ENCODE results near the gene ANK3. TPM values are rescaled to one million over a fixed set of nuclear protein-coding genes. Genes with fewer than 3 reads are reported as not detected.

Gene ANK3
- polyA plus RNA-seq, 1 donor (not counting 4 experiments of a cell fraction or from before 2014, with no cell fraction given): 8.3 TPM

DNA sequence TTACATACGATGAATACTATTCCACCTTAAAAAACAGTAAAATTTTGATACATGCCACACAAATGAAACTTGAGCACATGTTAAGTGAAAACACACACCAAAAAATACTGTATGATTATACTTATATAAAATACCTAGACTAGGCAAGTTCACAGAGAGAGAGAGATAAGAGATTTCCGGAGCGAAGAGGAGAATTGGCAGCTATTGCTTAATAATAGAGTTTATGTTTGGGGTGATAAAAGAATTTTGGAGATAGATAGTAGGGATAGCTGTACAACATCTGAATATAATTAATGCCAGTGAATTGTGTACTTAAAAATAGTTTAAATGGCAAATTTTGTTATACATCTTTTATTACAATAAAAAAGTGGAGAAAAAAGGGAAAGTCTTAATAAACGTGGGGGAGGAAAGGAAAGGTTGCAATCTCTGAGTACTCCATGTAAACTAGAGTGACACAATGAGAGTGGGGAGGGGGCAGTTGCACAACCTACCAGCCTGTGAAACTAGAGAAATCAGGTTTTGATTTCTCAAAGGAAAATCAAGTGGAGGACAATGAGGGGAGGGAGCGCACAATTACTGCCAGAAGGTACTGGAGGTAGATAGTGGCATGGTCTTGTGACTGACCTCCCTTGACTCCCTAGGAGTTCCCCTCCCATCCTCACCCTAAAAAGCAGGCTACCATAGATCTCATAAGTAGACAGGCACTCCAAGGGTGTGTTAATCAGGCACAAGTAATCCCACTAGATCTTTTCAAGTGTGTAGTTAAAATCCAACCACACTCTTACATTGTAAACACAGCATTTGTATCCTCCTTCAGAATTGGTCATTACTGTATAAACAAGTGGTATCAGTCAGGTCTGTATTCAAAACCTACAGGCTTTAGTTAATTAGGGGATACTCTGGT is 31.6 kb upstream of the ANK3 start:
- Histone ChIP-seq H3K9ac (ENCODE audit: control insufficient read depth, extremely low read depth, insufficient read depth, low read length) (no peak overlapping the region), H3K4me2 (ENCODE audit: control insufficient read depth, extremely low read depth, insufficient read depth, low read depth, low read length) (no peak overlapping the region), H3K36me3 (ENCODE audit: control insufficient read depth in 2 of 2, extremely low read depth in 1 of 2, insufficient read depth in 2 of 2, low read length in 2 of 2) (no peaks in the 10 kb centered on the region), H3K27ac (ENCODE audit: control insufficient read depth, insufficient read depth, low read length) (no peak overlapping the region), H3K79me2 (ENCODE audit: control insufficient read depth, insufficient read depth, low read length) (no peaks in the 10 kb centered on the region), H3K4me1 (ENCODE audit: control insufficient read depth, extremely low read depth, insufficient read depth, low read length) (peaks cover 25% of the 10 kb centered on the region), H3K4me3 (ENCODE audit: control insufficient read depth in 2 of 3, extremely low read depth in 1 of 3, insufficient read depth in 2 of 3, low read depth in 1 of 3, low read length in 3 of 3) (no peak overlapping the region), H3K27me3 (ENCODE audit: control insufficient read depth, extremely low read depth, insufficient read depth, low read length) (no peaks in the 10 kb centered on the region), H3K9me3 (ENCODE audit: control insufficient read depth, low read depth, low read length) (no peaks in the 10 kb centered on the region), H3K9me1 (ENCODE audit: control insufficient read depth, extremely low read depth, insufficient read depth, low read length) (no peaks in the 10 kb centered on the region), H4K20me1 (ENCODE audit: control insufficient read depth, extremely low read depth, insufficient read depth, low read length) (no peaks in the 10 kb centered on the region), H2AFZ (ENCODE audit: control insufficient read depth, low read length) (no peak overlapping the region)
- FAIRE-seq: no peak
- DNase-seq (ENCODE audit: low read depth, low spot score): no peak
- TF ChIP-seq EZH2 (IDR thresholded peaks at IDR 0.05; ENCODE audit: low read length): no peak
- TF ChIP-seq, protein P1, sequence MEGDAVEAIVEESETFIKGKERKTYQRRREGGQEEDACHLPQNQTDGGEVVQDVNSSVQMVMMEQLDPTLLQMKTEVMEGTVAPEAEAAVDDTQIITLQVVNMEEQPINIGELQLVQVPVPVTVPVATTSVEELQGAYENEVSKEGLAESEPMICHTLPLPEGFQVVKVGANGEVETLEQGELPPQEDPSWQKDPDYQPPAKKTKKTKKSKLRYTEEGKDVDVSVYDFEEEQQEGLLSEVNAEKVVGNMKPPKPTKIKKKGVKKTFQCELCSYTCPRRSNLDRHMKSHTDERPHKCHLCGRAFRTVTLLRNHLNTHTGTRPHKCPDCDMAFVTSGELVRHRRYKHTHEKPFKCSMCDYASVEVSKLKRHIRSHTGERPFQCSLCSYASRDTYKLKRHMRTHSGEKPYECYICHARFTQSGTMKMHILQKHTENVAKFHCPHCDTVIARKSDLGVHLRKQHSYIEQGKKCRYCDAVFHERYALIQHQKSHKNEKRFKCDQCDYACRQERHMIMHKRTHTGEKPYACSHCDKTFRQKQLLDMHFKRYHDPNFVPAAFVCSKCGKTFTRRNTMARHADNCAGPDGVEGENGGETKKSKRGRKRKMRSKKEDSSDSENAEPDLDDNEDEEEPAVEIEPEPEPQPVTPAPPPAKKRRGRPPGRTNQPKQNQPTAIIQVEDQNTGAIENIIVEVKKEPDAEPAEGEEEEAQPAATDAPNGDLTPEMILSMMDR (optimal IDR thresholded peaks at IDR 0.05 in 1 of 3, IDR thresholded peaks at IDR 0.05 in 1 of 3, conservative IDR thresholded peaks at IDR 0.05 in 1 of 3; ENCODE audit: extremely low read depth in 1 of 3, insufficient read depth in 2 of 3, low read length in 3 of 3): no peak
- dilution Hi-C loops (cut with MboI; ENCODE audit: extremely low pct_ligation_motif_present, low sequenced_read_pairs): no loop called here

DNA sequence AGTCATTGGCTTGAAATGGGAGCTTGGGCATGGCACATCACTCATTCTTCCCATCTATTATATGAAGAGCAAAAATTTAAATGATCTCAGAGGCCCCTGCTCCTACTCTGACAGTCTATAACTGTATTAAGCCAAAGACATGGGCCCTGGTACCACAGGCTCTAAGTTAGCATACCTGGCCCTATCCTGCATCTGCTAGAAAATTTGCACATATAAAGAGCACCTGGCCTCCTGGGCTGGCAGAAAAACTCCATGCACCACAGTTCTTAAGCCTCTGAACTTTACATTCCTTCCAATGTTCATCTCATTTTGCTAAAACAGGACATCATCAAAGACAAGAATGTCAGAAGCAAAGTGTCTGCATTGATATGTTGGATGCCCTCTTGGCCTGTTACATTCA is 29.6 kb upstream of the ANK3 start:
- peaks cover 27% of the 10 kb centered on the region for H3K4me1 ChIP-seq (ENCODE audit: control insufficient read depth, extremely low read depth, insufficient read depth, low read length)
- dilution Hi-C loops (cut with MboI; ENCODE audit: extremely low pct_ligation_motif_present, low sequenced_read_pairs): no loop called here
- FAIRE-seq: no peak

More for the DNA sequence above, 29.6 kb upstream of the ANK3 start:
- H3K9me1 ChIP-seq (ENCODE audit: control insufficient read depth, extremely low read depth, insufficient read depth, low read length): no peaks in the 10 kb centered on the region
- H3K79me2 ChIP-seq (ENCODE audit: control insufficient read depth, insufficient read depth, low read length): no peaks in the 10 kb centered on the region
- H3K9me3 ChIP-seq (ENCODE audit: control insufficient read depth, low read depth, low read length): no peaks in the 10 kb centered on the region
- H3K4me3 ChIP-seq (ENCODE audit: control insufficient read depth in 2 of 3, extremely low read depth in 1 of 3, insufficient read depth in 2 of 3, low read depth in 1 of 3, low read length in 3 of 3): no peak overlapping the region
- DNase-seq (ENCODE audit: low read depth, low spot score): no peak
- H3K4me2 ChIP-seq (ENCODE audit: control insufficient read depth, extremely low read depth, insufficient read depth, low read depth, low read length): no peak overlapping the region
- no peak for TF ChIP-seq EZH2 (IDR thresholded peaks at IDR 0.05; ENCODE audit: low read length)
- TF ChIP-seq, protein P1 (optimal IDR thresholded peaks at IDR 0.05 in 1 of 3, IDR thresholded peaks at IDR 0.05 in 1 of 3, conservative IDR thresholded peaks at IDR 0.05 in 1 of 3; ENCODE audit: extremely low read depth in 1 of 3, insufficient read depth in 2 of 3, low read length in 3 of 3): no peak
- H4K20me1 ChIP-seq (ENCODE audit: control insufficient read depth, extremely low read depth, insufficient read depth, low read length): no peaks in the 10 kb centered on the region
- H3K36me3 ChIP-seq (ENCODE audit: control insufficient read depth in 2 of 2, extremely low read depth in 1 of 2, insufficient read depth in 2 of 2, low read length in 2 of 2): no peaks in the 10 kb centered on the region
- no peaks in the 10 kb centered on the region for H3K27me3 ChIP-seq (ENCODE audit: control insufficient read depth, extremely low read depth, insufficient read depth, low read length)
- no peak overlapping the region for H3K9ac ChIP-seq (ENCODE audit: control insufficient read depth, extremely low read depth, insufficient read depth, low read length)
- H3K27ac ChIP-seq (ENCODE audit: control insufficient read depth, insufficient read depth, low read length): no peak overlapping the region
- no peak overlapping the region for H2AFZ ChIP-seq (ENCODE audit: control insufficient read depth, low read length)

All from keratinocyte (primary cell).